Measurements from ENCODE around the gene MRPL1. TPM values are rescaled to one million over a fixed set of nuclear protein-coding genes. Genes with fewer than 3 reads are reported as not detected.
A peak's percentile ranks its signal among the peaks of the same experiment; 100 is the strongest.
"Not testable (repeated sequence)": the region's sequence is repeated elsewhere in the genome, so short reads cannot be mapped to it uniquely, and the experiment has no call there.

Gene MRPL1
- total and polyA plus RNA-seq, 2 experiments from 2014 or later = 18.2 to 30.9 TPM

DNA sequence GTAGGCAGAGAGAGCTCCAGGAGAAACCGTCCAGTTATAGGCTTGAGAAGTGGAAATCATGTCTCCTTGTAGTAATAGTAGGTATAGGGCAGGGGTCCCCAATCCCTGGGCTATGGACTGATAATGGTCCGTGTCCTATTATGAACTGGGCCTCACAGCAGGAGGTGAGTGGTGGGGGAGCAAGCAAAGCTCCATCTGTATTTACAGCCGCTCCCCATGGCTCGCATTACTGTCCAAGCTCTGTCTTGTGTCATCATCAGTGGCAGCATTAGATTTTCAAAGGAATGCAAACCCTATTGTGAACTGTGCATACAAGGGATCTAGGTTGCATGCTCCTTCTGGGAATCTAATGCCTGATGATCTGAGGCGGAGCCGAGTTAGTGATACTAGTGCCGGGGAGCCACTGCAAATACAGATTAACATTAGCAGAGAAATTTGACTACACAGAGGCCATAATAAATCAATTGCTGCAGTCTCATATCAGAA lies 67.6 kb downstream of the MRPL1 start:
- H3K4me1 ChIP-seq (ENCODE audit: low read depth) = peaks cover 13% of the 10 kb centered on the region
- no peaks in the 10 kb centered on the region for H3K36me3 ChIP-seq
- H3K27me3 ChIP-seq = no peaks in the 10 kb centered on the region
- no peaks in the 10 kb centered on the region for H3K9me3 ChIP-seq (ENCODE audit: low read depth)
- no peak for DNase-seq (ENCODE audit: low read depth in 1 of 2, low spot score in 1 of 2)
- H3K27ac ChIP-seq = no peak overlapping the region
- no peak overlapping the region for H3K4me3 ChIP-seq
- TF ChIP-seq, protein P1, sequence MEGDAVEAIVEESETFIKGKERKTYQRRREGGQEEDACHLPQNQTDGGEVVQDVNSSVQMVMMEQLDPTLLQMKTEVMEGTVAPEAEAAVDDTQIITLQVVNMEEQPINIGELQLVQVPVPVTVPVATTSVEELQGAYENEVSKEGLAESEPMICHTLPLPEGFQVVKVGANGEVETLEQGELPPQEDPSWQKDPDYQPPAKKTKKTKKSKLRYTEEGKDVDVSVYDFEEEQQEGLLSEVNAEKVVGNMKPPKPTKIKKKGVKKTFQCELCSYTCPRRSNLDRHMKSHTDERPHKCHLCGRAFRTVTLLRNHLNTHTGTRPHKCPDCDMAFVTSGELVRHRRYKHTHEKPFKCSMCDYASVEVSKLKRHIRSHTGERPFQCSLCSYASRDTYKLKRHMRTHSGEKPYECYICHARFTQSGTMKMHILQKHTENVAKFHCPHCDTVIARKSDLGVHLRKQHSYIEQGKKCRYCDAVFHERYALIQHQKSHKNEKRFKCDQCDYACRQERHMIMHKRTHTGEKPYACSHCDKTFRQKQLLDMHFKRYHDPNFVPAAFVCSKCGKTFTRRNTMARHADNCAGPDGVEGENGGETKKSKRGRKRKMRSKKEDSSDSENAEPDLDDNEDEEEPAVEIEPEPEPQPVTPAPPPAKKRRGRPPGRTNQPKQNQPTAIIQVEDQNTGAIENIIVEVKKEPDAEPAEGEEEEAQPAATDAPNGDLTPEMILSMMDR (IDR thresholded peaks at IDR 0.05; ENCODE audit: low read depth, low read length) = no peak

DNA sequence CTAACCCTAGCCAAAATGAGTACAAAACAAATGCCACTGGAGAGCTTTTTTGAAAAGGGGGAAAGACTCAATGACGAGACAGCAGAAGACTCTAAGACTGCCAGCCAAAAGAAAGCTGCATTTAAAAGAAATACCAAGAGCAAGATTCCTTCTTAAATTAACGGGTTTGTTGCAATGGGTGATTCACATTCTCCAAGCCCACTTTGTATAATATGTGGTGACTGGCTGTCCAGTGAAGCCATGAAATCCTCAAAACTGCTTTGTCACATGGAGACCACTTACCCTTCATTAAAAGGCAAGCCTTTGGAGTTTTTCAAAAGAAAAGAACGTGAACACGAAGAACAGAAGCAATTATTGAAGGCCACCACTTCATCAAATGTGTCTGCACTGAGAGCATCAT lies 68.2 kb downstream of the MRPL1 start:
- Histone ChIP-seq H3K4me3 (no peak overlapping the region), H3K27ac (no peak overlapping the region), H3K9me3 (ENCODE audit: low read depth) (no peaks in the 10 kb centered on the region), H3K36me3 (no peaks in the 10 kb centered on the region), H3K27me3 (no peaks in the 10 kb centered on the region), H3K4me1 (ENCODE audit: low read depth) (peaks cover 13% of the 10 kb centered on the region)
- TF ChIP-seq, protein P1 (IDR thresholded peaks at IDR 0.05; ENCODE audit: low read depth, low read length) = no peak
- no peak for DNase-seq (ENCODE audit: low read depth in 1 of 2, low spot score in 1 of 2)

DNA sequence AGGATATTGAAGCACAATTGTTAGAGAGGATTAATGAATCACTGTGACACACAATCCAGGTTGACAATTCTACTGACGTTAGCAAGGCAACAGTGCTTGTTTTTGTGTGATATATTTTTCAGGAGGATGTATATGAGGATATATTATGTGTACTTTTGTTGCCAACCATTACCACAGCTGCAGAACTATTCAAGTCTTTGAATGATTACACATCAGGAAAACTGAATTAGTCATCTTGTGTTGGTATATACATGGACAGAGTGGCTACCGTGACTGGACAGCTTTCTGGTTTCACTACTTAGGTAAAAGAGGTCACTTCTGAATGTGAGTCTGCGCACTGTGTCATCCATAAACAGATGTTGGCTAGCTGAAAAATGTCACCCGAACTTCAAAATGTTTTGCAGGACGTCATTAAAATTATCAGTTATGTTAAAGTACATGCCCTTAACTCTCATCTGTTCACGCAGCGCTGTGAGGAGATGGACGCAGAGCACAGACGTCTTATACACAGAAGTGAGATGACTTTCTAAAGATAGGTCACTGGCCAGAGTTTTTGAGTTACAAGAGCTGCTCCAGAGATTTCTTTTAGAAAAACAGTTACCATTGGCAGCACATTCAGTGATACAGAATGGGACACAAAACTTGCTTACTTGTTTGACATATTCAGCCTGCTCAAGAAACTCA lies 69.0 kb downstream of the MRPL1 start:
- Histone ChIP-seq H3K4me1 (ENCODE audit: low read depth) (peaks cover 13% of the 10 kb centered on the region), H3K27ac (peak overlapping the region; percentile 44), H3K4me3 (no peak overlapping the region), H3K27me3 (no peaks in the 10 kb centered on the region), H3K36me3 (no peaks in the 10 kb centered on the region), H3K9me3 (ENCODE audit: low read depth) (no peaks in the 10 kb centered on the region)
- TF ChIP-seq, protein P1 (IDR thresholded peaks at IDR 0.05; ENCODE audit: low read depth, low read length) = no peak
- peak; percentile 4 to 74 for DNase-seq (ENCODE audit: low read depth in 1 of 2, low spot score in 1 of 2)

DNA sequence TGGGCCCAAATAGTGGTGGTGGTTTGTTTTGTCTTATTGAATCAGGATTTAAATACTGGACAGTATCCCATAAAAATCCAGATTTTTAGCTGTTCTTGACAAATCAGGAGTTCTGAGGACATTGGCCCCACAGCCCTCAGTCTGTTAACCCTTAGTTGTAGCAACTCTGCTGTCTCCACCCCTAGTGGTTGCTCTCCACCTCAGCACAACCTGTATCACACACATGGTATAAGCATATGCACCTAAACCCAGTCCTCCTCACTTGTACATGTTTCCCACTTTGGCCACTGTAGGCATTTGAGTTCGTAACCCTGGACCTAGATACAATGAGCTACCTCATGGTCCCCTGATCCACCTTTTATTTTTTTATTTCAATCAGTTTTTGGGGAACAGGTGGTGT lies 75.9 kb downstream of the MRPL1 start:
- Histone ChIP-seq H3K27ac (no peak overlapping the region), H3K4me3 (no peak overlapping the region), H3K27me3 (no peaks in the 10 kb centered on the region), H3K36me3 (no peaks in the 10 kb centered on the region), H3K4me1 (ENCODE audit: low read depth) (no peaks in the 10 kb centered on the region), H3K9me3 (ENCODE audit: low read depth) (no peaks in the 10 kb centered on the region)
- DNase-seq (ENCODE audit: low read depth in 1 of 2, low spot score in 1 of 2) = no peak
- TF ChIP-seq, protein P1 (IDR thresholded peaks at IDR 0.05; ENCODE audit: low read depth, low read length) = no peak

DNA sequence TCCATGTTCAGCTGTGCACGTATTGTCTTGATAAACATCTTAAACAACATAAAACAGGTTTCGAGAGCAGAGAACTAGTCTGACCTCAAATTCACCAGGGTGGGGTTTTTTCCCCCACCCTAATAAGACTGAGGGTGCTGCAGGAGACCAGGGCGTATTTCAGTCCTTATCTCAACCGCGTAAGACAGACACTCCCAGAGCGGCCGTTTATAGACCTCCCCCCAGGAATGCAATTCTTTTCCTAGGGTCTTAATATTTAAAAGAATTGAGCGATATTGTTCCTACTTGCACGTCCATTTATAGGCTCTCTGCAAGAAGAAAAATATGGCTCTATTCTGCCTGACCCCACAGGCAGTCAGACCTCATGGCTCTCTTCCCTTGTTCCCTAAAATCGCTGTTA lies 83.3 kb downstream of the MRPL1 start:
- not testable (repeated sequence) for H3K4me3 ChIP-seq; H3K27me3 ChIP-seq; H3K4me1 ChIP-seq (ENCODE audit: low read depth); DNase-seq (ENCODE audit: low read depth in 1 of 2, low spot score in 1 of 2); H3K27ac ChIP-seq; H3K9me3 ChIP-seq (ENCODE audit: low read depth); H3K36me3 ChIP-seq

DNA sequence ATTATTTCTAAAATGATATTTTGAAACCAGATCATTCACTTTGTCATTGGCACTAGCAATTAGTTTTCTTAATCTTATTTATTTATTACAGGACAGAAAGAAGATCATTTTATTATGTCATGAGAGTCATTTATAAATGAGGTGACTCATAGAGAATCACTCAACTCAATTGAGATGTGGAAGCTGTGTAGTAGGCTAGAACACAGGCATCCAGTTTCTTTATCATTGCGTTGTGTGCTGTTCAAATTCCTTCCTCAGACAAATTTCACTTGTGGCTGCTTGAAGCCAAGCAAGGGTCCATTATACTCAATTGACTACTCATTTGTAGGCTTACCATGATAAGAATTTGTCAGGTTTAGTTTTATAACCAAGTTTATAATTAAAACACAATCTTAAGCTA lies 87.6 kb downstream of the MRPL1 start:
- no peak for DNase-seq (ENCODE audit: low read depth in 1 of 2, low spot score in 1 of 2)
- Histone ChIP-seq H3K9me3 (ENCODE audit: low read depth) (no peaks in the 10 kb centered on the region), H3K27ac (no peak overlapping the region), H3K4me1 (ENCODE audit: low read depth) (no peaks in the 10 kb centered on the region), H3K36me3 (peaks cover 21% of the 10 kb centered on the region), H3K4me3 (no peak overlapping the region), H3K27me3 (no peaks in the 10 kb centered on the region)
- TF ChIP-seq, protein P1 (IDR thresholded peaks at IDR 0.05; ENCODE audit: low read depth, low read length) = no peak

Measured in cardiac muscle cell (in vitro differentiated cells and primary cell).